ENCODE measurements around the gene SOS1.

SOS1 gene

DNA sequence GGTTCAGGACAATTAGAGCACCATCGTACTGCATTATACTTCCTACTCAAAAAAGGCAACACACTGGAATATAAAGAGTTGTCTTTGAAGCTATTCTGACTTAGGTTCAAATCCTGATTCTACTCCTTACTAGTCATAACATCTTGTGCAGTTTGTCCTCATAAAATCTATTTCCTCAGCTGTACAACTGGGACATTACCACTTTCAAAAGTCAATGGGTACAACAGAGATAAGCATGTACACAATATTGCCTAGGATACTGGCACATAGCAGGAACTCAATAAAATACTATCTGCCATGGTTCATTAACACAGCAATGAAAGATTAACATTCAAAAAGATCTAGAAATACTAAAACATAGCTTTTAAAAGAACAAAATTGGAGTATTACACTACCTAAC is 11.3 kb downstream of the SOS1 start:
- Histone ChIP-seq H3K9ac (ENCODE audit: insufficient read length, low read depth) (no peak overlapping the region), H3K27me3 (ENCODE audit: insufficient read depth, insufficient read length) (no peaks in the 10 kb centered on the region), H3K4me1 (ENCODE audit: insufficient read depth, insufficient read length) (no peaks in the 10 kb centered on the region), H3K9me3 (ENCODE audit: insufficient read depth, low read length) (no peaks in the 10 kb centered on the region), H3K4me3 (ENCODE audit: insufficient read length, low read depth) (no peak overlapping the region), H3K36me3 (ENCODE audit: insufficient read depth, insufficient read length, low read length) (peaks cover 4% of the 10 kb centered on the region)
- TF ChIP-seq SUZ12 (IDR thresholded peaks at IDR 0.05; ENCODE audit: extremely low read depth, insufficient read depth, insufficient read length) (no peak), ZNF274 (IDR thresholded peaks at IDR 0.05; ENCODE audit: low read depth, low read length) (no peak), YY1 (IDR thresholded peaks at IDR 0.05; ENCODE audit: insufficient read depth, insufficient read length) (no peak)
- DNase-seq (ENCODE audit: low read depth, low spot score), result no peak

DNA sequence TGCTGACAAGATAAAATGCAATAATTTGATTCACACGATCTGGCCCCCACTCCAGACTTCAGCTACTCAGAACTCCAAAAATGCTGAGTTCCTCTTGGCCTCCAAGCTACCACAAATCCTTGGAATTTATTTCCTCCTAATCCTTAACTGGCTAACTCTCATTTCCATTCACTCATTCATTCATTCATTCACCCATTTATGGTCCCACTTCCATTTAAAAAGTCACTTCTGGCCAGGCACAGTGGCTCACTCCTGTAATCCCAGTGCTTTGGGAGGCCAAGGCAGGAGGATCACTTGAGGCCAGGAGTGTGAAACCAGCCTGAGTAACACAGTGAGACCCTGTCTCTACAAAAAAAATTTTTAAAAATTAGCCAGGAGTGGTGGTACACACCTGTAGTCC is 12.5 kb downstream of the SOS1 start:
- no peak overlapping the region for H3K9ac ChIP-seq (ENCODE audit: insufficient read length, low read depth)
- TF ChIP-seq YY1 (IDR thresholded peaks at IDR 0.05; ENCODE audit: insufficient read depth, insufficient read length) (no peak), SUZ12 (IDR thresholded peaks at IDR 0.05; ENCODE audit: extremely low read depth, insufficient read depth, insufficient read length) (no peak), ZNF274 (IDR thresholded peaks at IDR 0.05; ENCODE audit: low read depth, low read length) (no peak)
- H3K4me3 ChIP-seq (ENCODE audit: insufficient read length, low read depth), result no peak overlapping the region
- H3K27me3 ChIP-seq (ENCODE audit: insufficient read depth, insufficient read length), result no peaks in the 10 kb centered on the region
- DNase-seq (ENCODE audit: low read depth, low spot score), result no peak
- peaks cover 4% of the 10 kb centered on the region for H3K36me3 ChIP-seq (ENCODE audit: insufficient read depth, insufficient read length, low read length)
- no peaks in the 10 kb centered on the region for H3K4me1 ChIP-seq (ENCODE audit: insufficient read depth, insufficient read length)
- no peaks in the 10 kb centered on the region for H3K9me3 ChIP-seq (ENCODE audit: insufficient read depth, low read length)

DNA sequence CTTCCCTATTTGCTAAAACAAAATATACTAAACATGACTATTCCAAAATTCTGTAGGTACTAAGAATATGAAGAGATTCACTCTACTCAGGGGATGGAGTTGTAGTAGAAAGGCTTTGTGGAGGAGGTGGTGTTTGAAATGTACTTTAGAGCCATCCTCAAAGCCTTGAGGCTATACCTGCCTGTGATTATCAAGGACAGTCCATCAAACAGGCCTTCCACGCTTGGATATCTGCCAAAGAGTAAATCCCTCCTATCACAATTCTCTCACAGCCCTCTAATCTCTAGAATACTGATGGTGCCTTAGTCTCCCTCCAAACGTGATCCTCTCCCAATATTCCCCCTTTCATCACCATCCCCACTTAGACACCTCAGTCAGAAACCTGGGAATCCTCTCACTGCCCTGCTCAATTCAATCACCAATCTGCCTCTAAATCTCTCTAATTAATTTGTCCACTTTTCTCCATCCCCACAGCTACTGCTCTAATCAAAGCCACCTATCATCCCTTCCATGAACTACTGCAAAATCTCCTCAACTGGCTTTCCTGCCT is 13.1 kb downstream of the SOS1 start:
- no peak for DNase-seq (ENCODE audit: low read depth, low spot score)
- no peak for TF ChIP-seq SUZ12 (IDR thresholded peaks at IDR 0.05; ENCODE audit: extremely low read depth, insufficient read depth, insufficient read length)
- no peak for TF ChIP-seq ZNF274 (IDR thresholded peaks at IDR 0.05; ENCODE audit: low read depth, low read length)
- H3K36me3 ChIP-seq (ENCODE audit: insufficient read depth, insufficient read length, low read length), result peaks cover 4% of the 10 kb centered on the region
- no peaks in the 10 kb centered on the region for H3K4me1 ChIP-seq (ENCODE audit: insufficient read depth, insufficient read length)
- no peaks in the 10 kb centered on the region for H3K9me3 ChIP-seq (ENCODE audit: insufficient read depth, low read length)
- no peaks in the 10 kb centered on the region for H3K27me3 ChIP-seq (ENCODE audit: insufficient read depth, insufficient read length)
- no peak overlapping the region for H3K9ac ChIP-seq (ENCODE audit: insufficient read length, low read depth)
- no peak overlapping the region for H3K4me3 ChIP-seq (ENCODE audit: insufficient read length, low read depth)

DNA sequence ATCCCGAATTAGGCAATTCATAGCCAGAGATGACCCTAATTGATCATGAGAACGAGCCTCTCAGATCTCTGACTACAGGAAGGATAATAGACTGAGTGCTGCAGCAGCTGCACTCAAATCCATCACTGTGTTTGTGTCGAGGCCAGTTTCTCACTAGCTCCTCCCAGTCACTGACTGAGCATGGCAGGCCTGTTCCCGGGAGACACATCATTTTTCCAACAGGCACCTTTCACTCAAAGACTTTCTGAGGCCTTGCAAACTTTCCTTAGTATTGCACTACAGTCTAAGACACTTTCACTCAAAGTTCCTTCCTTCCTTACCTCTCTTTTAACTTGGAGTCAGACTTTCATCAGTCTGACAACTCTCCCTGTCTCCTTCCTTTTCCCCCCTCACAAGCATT is 13.7 kb downstream of the SOS1 start:
- Histone ChIP-seq H3K36me3 (ENCODE audit: insufficient read depth, insufficient read length, low read length) (peaks cover 2% of the 10 kb centered on the region), H3K9me3 (ENCODE audit: insufficient read depth, low read length) (no peaks in the 10 kb centered on the region), H3K9ac (ENCODE audit: insufficient read length, low read depth) (no peak overlapping the region), H3K4me3 (ENCODE audit: insufficient read length, low read depth) (no peak overlapping the region), H3K27me3 (ENCODE audit: insufficient read depth, insufficient read length) (no peaks in the 10 kb centered on the region), H3K4me1 (ENCODE audit: insufficient read depth, insufficient read length) (no peaks in the 10 kb centered on the region)
- DNase-seq (ENCODE audit: low read depth, low spot score), result no peak
- TF ChIP-seq YY1 (IDR thresholded peaks at IDR 0.05; ENCODE audit: insufficient read depth, insufficient read length) (no peak), ZNF274 (IDR thresholded peaks at IDR 0.05; ENCODE audit: low read depth, low read length) (no peak)

DNA sequence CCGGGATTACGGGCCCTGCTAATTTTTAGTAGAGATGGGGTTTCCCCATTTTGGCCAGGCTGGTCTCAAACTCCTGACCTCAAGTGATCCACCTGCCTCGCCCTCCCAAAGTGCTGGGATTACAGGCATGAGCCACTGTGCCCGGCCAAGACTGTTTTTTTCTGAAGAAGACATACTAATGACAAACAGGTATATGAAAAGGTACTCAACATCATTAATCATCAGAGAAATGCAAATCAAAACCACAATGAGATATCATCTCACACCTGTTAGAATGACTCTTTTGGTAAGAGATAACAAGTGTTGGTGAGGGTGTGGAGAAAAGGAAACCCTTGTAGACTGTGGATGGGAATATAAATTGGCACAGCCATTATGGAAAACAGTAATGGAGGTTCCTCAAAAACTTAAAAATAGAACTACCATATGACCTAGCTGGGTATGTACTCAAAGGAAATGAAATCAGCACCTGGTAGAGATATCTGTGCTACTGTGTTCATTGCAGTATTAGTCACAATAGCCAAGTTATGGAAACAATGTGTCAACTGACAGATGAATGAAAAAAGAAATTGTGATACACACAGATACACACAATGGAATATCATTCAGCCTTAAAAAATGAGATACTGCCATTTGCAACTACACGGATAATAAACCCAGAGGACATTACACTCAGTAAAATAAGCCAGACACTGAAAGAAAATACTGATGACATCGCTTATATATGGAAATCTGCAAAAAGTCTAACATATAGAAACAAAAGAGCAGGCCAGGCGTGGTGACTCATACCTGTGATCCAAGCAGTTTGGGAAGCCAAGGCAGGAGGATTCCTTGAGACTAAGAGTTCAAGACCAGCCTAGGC is 20.8 kb downstream of the SOS1 start:
- H3K36me3 ChIP-seq (ENCODE audit: insufficient read depth, insufficient read length, low read length), result no peaks in the 10 kb centered on the region
- H3K9me3 ChIP-seq (ENCODE audit: insufficient read depth, low read length), result no peaks in the 10 kb centered on the region
- H3K4me1 ChIP-seq (ENCODE audit: insufficient read depth, insufficient read length), result no peaks in the 10 kb centered on the region
- no peaks in the 10 kb centered on the region for H3K27me3 ChIP-seq (ENCODE audit: insufficient read depth, insufficient read length)
- no peak overlapping the region for H3K4me3 ChIP-seq (ENCODE audit: insufficient read length, low read depth)
- no peak for TF ChIP-seq YY1 (IDR thresholded peaks at IDR 0.05; ENCODE audit: insufficient read depth, insufficient read length)
- TF ChIP-seq SUZ12 (IDR thresholded peaks at IDR 0.05; ENCODE audit: extremely low read depth, insufficient read depth, insufficient read length), result no peak
- TF ChIP-seq ZNF274 (IDR thresholded peaks at IDR 0.05; ENCODE audit: low read depth, low read length), result no peak
- H3K9ac ChIP-seq (ENCODE audit: insufficient read length, low read depth), result no peak overlapping the region
- DNase-seq (ENCODE audit: low read depth, low spot score), result no peak

DNA sequence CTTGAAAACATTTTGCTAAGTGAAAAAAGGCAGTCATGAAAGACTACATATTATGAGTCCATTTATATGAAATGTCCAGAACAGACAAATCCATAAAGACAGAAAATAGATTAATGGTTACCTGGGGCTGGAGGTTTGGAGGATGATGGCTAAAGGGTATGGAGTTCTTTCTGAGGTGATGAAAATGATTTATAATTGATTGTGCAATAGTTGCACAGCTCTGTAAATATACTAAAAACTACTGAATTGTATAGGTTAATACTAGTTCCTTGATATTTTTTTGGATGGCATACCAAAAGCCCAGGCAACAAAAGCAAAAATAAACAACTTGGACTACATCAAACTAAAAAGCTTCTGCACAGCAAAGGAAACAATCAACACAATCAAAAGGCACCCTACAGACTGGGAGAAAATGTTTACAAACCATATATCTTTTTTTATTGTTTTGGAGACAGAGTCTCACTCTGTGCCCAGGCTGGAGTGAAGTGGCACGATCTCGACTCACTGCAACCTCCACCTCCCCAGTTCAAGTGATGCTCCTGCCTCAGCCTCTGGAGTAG is 21.5 kb downstream of the SOS1 start:
- no peaks in the 10 kb centered on the region for H3K36me3 ChIP-seq (ENCODE audit: insufficient read depth, insufficient read length, low read length)
- DNase-seq (ENCODE audit: low read depth, low spot score), result no peak
- H3K27me3 ChIP-seq (ENCODE audit: insufficient read depth, insufficient read length), result no peaks in the 10 kb centered on the region
- no peaks in the 10 kb centered on the region for H3K4me1 ChIP-seq (ENCODE audit: insufficient read depth, insufficient read length)
- no peak overlapping the region for H3K9ac ChIP-seq (ENCODE audit: insufficient read length, low read depth)
- TF ChIP-seq ZNF274 (IDR thresholded peaks at IDR 0.05; ENCODE audit: low read depth, low read length), result no peak
- TF ChIP-seq YY1 (IDR thresholded peaks at IDR 0.05; ENCODE audit: insufficient read depth, insufficient read length), result no peak
- TF ChIP-seq SUZ12 (IDR thresholded peaks at IDR 0.05; ENCODE audit: extremely low read depth, insufficient read depth, insufficient read length), result no peak
- no peak overlapping the region for H3K4me3 ChIP-seq (ENCODE audit: insufficient read length, low read depth)
- H3K9me3 ChIP-seq (ENCODE audit: insufficient read depth, low read length), result no peaks in the 10 kb centered on the region

DNA sequence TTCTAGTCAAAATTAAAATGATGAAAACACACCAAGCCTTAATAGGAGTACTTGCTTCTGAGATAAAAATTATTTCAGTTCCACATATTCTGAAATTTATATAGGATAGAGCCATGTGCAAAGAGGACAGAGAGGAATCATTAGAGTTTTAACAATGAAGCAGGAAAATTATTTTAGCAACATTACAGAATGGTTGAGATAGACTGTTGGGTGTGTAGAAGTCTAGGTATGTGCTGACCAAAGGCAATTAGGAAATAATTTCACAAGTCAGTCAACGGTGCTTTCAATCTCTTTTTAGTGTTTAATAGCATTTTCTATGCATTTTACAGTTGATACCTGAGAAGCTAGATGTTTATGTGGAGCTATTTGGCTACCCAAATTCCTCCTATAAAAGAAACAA is 25.2 kb downstream of the SOS1 start:
- no peak for DNase-seq (ENCODE audit: low read depth, low spot score)
- Histone ChIP-seq H3K36me3 (ENCODE audit: insufficient read depth, insufficient read length, low read length) (no peaks in the 10 kb centered on the region), H3K4me1 (ENCODE audit: insufficient read depth, insufficient read length) (no peaks in the 10 kb centered on the region), H3K9me3 (ENCODE audit: insufficient read depth, low read length) (no peaks in the 10 kb centered on the region), H3K9ac (ENCODE audit: insufficient read length, low read depth) (no peak overlapping the region), H3K27me3 (ENCODE audit: insufficient read depth, insufficient read length) (no peaks in the 10 kb centered on the region), H3K4me3 (ENCODE audit: insufficient read length, low read depth) (no peak overlapping the region)
- TF ChIP-seq YY1 (IDR thresholded peaks at IDR 0.05; ENCODE audit: insufficient read depth, insufficient read length), result no peak
- no peak for TF ChIP-seq SUZ12 (IDR thresholded peaks at IDR 0.05; ENCODE audit: extremely low read depth, insufficient read depth, insufficient read length)
- no peak for TF ChIP-seq ZNF274 (IDR thresholded peaks at IDR 0.05; ENCODE audit: low read depth, low read length)
